HuH-7 (cell line): Measurements from ENCODE around the gene XYLB.

Experiments used
- DNase-seq: peaks from one replicate; pipeline ENCODE4 v3.0.0; 2011; ENCODE audit warnings: low spot score

Gene XYLB

DNA sequence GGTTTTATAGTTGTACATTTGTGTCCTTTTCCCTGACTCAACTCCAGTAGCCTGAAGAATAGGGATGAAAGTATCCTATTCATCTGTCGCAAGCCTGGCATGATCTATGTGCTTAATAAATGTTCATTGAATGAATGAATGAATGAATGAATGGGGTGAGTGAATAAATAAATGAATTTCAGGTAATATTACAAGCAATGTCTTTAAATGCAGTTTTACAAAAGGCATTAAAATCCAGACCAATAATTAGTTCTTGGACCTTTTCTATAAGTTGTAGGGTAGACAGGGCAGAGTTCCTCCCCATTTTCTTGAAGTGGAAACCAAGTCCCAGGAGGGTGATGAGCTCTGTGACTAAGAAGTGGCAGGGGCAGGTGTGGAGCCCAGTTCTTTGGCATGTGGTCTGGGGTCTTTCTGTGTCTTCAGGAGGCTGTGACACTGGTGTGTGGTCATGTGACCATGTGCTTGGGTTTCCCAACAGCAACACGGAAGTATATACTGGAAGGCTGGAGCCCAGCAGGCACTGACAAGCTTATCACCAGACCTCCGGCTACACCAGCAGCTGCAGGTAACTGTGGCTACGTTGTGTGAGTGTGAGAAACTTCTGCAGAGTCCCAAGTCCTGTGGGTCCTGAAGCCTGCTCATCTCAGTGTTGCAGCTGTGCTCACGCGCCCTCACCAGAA is 18.3 kb downstream of the XYLB start:
- no peak for DNase-seq

DNA sequence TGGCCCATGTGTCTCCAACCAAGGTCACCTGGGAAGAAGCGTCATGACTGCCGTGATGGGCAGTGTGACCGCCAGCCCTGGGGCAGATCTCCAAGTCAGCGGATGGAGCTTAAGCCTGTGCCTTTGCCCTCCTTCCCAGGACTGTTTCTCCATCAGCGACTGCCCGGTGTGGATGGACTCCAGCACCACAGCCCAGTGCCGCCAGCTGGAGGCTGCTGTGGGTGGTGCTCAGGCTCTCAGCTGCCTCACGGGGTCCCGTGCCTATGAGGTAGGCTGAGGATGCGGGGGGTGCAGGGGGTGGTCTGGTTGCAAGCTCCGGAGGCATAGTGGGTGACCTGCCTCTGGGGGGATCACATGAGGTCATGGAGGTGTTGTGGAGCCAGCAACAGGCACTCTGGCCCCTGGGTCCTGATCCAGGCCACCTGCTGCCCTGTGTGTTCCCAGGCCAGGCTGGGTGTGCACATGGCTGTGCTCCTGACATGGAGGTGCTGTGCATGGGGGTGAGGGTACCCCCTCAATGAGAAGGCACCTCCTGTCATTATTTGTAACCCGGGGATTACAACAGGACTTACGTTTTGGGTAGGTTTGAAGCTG is 19.0 kb downstream of the XYLB start:
- no peak for DNase-seq

DNA sequence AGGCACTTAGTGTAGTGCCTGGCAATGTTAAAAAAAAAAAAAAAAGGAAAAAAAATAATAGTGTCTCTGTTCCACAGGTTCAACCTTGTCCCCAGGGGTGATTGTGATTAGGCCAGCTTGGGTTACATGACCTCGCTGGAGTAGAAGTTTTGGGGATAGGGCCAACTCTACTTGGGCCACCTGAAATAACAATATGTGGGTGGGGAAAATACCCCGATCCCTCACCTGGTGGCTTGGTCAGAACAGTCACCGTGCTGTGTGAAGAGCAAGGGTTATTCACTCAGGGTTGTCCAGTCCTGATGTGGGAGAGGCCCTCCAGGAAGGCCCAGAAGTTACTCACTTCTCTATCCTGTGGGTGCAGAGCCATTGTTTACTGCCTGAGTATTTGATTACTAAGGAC is 19.5 kb downstream of the XYLB start:
- no peak for DNase-seq

DNA sequence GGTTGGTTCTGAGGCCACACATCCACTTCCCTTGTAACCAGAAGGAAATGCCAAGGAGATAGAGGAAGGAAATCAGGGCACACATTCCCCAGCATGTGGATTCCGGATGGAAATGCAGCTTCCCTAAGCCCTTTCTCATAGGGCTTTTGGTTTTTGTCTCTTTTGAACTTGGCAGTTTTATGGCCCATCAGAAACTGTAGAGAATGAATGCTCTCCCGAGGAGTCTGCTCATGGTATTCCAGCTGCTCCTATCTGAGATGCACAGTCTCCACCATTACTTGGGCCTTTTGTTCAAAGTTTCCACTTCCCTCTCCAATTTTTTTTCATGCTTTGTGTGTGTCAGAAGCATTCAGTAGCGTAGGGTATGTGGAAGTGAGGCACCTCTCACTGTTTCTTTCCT is 21.2 kb downstream of the XYLB start:
- no peak for DNase-seq

DNA sequence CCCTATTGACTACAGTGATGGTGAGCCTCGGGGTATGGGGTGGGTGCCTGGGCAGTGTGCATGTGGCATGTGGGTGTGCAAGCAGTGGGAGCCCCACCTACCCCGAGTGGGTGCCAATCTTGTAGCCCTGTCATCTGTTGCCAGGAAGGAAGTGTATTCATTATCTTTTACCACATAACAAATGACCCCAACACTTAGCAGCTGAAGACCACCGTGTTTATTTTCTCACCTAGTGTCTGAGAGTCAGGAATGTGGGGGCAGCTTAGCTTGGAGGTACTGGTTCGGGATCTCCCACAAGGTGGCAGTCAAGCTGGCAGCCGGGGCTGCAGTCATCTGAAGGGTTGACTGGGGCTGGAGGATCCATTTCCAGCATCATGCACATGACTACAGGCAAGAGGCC is 21.7 kb downstream of the XYLB start:
- DNase-seq: no peak

DNA sequence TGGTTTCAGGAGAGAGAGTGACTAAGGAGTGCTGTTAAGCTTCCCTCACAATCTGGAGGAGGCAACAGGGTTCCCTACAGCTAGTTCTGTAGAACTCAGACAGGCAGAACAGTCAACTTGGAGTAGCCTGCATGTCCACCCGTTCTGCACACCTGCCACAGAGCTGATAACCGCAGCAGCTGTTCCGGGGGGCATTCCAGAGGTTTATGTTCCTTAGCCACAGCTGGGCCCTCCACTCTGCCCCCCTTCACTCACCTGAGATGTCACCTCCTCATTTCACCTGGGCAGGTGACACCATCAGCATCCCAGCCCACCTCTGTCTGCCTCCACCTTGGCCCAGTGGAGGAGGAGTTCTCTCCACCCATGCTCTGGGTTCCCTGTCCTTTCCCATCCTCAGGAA is 22.6 kb downstream of the XYLB start:
- DNase-seq: no peak

DNA sequence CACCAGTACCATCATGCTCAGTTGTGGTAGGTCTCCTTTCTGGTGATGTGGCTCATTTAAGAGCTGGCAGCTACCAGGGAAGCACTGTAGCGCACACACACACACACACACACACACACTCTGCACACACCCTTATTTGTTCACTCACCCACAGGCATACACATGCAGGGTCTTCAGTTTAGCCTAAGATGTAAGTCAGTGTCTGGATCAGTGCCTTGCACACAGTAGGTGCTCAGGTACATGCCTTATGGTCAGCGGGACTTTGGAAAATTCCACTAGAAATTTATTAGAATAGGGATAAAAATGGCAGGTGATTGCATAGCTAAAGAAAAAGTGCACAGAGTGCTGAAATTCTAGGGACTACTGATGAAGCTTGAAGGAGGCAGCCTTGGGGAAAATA is 23.6 kb downstream of the XYLB start:
- DNase-seq: no peak

DNA sequence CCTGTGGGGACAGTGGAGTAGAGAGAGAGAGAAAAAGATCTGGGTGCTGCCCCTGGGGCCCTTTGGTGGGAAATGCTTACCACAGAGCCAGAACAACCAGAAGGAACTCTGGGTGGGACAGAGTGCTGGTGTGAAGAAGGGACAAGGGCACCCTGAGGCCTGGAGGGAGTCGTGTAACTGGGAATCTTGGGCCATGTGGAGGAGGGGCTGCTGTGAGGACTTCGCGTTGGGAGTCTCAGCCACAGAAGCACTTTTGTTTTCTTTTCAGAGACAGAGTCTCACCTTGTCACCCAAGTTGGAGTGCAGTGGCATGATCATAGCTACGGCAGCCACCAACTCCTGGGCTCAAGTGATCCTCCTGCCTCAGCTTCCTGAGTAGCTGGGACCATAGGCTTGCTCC is 24.3 kb downstream of the XYLB start:
- DNase-seq: no peak

DNA sequence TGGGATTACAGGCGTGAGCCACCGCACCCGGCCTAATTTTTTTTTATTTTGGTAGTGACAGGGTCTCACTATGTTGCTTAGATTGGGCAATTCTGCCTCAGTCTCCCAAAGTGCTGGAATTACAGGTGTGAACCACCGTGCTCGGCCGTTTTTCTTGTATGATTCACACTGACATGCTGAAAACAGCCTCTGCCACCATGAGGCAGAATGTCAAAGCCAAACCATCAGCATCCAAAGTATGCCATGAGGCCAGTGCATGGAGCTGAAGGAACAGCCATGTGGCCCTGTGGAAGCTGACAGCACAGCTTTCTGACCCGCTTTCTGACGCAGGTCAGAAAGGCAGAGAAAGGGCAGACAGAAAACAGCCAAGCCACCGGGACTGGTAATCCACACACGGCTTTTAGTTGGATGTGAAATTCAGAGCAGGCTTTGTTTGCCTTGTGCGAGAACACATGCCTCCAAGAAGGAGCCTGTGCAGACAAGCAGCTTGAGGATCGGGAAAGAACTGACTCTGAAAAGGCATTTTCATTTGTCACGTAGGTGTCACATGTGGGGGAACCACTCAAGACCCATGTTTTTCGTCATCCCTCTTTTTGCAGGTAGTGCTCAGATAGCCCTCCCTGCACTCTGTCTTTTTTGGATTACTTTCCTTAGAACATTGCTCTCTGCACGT is 25.1 kb downstream of the XYLB start:
- DNase-seq: no peak

DNA sequence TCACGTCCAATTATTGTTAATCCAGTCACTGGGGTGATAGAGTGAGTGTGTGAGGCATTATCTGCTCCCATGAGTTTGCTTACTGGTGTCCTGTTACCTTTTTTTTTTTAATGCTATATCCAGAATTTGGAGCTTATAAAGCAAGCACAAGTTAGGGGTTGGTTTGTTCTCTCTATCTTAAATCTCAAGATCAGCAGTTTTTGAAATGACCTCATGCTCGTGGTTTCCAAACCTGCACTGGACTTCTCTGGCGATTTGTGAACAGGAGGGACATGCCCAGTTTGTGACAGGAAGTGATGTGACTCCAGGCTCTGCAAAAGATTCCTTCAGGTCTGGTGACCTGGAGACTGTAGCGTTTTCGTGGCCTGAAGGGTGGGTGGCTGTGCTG is 25.6 kb downstream of the XYLB start:
- DNase-seq: no peak

DNA sequence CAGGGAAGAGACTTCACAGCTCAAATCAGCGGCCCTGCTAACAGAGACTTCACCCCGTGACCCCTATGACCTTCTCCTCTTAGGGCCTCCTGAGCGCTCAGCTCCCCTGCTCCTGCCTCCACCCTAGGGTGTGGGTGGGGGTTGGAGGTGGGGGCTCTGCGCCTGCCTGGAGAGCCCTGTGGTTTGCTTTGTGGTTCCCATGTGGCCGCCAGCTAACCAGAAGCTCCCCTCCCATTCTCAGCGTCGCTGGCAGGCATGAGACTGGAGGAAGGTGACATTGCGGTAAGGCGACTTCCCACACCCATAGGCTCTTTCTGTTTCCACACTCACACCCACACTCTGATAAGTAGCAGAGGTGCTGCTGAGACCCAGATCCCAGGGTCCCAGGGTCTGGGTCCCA is 27.6 kb downstream of the XYLB start:
- DNase-seq: no peak

DNA sequence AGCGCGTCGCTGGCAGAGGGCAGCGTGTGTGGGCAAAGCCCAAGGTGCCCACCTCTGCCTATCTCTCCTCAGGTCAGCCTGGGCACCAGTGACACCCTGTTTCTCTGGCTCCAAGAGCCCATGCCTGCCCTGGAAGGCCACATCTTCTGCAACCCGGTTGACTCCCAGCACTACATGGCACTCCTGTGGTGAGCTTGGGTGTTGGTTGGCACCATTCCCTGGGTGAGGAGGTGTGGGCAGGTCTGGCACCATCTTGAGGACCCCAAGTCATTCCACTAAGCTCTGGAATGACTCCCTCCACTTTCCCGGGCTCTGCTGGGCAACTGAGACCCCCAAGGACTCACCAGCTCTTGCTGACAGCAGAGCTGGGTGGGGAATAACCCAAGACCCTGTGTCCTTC is 28.5 kb downstream of the XYLB start:
- DNase-seq: no peak

DNA sequence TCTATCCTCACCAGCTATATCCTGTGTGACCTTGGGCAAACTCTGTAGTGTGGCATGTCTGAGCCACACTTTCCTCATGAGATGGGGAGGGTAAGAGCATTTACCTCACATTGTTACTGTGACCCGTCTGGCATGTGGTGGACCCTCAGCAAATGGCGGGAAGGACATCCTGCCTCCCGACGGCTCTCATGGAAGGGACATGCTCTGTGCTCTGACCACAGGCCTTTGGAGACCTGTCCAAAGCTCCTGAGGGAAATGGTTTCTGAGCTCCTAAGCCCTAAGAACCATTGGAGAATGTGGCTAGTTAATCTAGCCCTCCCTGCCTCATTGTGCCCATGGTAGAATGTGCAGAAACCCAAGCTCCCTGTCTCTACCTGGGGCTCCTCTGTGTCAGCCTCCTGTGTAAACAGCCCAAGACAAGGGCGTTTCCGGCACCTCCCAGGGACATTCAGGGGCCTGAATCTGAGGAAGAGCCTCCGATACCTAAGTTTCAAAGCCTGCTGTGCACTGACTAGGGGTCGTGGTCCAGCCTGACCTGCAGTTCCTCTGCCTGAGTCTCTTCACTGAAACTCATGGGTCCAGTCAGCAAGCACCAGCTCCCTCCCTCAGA is 29.0 kb downstream of the XYLB start:
- no peak for DNase-seq

DNA sequence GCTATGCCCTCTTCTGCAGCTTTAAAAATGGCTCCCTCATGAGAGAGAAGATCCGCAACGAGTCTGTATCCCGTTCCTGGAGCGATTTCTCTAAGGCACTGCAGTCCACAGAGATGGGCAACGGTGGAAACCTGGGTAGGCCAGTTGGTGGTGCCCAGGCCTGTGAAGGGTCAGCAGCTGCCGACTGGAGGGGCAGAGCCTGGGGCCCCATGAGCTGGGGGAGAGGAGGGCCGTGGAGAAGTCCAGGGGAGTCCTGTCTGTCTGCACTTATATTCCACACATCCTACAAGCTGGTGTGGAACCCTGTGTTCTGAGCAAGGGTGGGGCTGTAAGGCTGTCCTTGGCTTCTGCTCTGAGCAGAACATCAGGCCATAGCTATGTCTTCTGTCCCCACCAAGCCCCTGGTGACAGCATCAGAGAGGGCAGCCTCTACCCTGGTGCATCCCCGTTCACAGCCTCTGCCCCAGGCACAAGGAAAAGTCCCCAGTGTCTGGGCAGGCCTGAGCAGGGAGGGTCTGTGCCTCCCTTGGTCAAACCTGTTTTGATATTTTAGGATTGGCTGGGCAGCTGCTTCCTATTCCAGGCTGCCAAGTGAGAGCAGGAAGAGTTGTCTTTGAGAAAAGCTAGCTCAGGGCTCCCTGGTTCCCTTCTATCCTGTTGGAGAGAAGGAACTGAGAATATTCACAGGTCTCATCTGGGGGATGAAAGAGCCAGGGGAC is 29.7 kb downstream of the XYLB start:
- DNase-seq: no peak

DNA sequence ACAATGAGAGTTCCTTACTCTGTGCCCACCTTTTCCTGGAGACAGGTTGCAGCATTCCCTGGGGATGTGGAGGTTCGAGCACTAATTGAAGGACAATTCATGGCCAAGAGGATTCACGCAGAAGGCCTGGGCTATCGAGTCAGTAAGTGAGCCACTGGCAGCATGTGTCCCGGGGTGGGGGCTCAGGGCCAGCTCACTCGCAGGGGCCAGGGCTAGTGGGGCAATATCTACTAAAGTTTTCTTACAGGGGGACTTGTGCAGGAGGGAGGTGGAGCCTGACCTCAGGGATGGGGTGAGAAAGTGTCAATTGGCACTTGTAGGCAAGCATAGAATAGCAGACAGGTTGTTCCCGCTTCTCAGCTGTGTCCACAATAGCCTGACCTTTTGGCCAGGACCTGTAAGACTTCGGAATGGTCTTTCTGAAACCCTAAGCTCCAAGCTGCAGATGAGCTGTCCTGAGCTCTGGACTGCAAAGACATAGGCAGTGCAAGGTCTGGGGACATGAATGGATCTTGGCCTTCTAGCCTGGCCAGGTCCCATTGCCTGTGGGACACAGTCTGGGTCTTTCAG is 32.7 kb downstream of the XYLB start:
- no peak for DNase-seq

DNA sequence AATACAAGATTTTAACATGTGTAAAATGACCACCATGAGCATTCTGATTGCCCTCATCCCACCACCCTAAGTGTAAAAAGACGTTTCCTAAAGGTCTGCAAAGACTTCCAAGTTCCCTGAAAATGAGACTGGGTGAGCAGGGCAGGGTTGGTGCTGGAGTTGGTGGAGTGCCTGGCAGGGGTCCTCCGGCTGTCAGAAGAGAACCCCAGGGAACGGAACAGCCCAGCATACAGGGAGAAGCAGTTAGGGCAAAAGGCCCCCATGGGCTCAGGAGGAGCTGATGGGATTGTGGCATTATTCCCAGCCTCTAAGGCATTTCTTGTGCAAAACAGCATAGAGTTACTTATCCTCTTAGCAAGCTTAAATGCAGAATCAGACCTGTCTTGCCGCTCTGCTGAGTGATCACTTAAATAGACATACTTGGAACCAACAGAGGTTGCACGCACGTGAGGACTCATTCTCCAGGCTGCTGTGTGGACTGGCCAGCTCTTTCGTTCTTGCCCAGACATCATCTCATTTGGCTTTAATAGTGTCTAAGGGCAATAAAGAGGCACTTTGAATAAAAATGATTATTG is 36.0 kb downstream of the XYLB start:
- DNase-seq: no peak

DNA sequence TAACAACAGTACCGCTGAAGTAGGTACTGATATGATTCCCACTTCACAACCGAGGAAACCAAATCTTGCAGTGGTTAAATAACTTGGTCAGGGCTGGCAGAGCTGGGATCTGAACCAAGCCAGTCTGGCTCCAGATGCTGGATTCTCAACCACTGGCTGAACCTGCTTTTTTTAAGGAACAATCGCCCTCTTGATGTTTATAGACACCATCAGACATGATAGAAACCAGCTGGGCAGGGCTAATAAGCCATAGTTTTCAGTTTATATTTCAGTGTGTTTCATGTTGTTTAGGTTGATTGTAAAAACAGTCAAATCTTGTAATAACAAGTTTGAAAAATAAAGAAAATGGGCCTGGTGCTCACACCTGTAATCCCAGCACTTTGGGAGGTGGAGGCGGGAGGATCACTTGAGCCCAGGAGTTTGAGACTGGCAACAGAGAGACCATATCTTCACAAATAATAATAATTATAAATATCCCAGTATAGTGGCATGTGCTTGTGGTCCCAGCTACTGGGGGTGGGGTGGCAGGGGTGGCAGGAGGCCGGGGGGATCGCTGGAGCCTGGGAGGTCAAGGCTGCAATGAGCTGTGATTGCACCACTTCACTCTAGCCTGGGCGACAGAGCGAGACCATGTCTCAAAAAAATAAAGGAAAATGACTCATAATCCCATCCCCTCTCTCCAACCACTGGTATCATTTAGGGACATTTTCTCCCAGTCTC is 36.7 kb downstream of the XYLB start:
- no peak for DNase-seq

DNA sequence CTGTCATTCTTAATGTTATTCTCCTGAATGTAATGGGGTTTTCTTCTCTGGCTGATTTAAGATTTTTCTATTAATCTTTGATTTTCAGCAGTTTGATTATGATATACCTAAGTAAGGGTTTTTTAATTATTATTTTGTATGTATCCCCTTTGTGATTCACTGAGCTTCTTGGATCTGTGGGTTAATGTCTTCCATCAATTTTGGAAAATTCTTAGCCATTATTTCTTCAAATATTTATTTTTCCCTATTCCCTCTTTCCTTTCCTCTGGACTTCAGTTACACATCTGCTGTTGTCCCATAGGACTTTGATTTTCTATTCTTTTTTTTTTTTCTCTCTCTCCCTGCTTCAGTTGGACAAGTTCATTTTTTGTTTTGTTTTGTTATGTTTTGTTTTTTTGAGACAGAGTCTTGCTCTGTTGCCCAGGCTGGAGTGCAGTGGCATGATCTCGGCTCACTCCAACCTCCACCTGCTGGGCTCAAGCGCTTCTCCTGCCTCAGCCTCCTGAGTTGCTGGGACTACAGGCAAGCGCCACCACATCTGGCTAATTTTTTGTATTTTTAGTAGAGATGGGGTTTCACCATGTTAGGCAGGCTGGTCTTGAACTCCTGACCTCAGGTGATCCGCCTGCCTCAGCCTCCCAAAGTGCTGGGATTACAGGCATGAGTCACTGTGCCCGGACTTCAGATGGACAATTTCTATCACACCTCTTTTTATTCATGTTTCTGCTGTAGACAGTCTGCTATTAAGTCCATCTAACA is 40.6 kb downstream of the XYLB start:
- DNase-seq: no peak

DNA sequence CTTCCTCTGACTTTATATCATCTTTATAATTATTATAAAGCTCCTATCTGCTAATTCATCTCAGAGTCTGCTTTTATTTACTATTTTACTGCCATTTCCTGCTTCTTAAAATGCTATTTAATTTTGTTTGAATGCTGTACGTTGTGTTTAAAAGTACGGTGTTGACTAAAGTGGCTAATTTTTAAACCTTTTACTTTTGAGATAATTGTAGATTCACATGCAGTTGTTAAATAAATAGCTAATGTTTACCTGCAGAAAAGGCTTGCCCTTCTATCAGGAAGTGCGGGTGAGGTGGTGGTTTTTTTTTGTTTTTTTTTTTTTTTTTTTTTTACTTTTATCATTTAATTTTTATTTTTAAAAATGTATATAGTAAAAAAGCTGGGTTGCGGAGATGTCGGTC is 41.3 kb downstream of the XYLB start:
- no peak for DNase-seq

DNA sequence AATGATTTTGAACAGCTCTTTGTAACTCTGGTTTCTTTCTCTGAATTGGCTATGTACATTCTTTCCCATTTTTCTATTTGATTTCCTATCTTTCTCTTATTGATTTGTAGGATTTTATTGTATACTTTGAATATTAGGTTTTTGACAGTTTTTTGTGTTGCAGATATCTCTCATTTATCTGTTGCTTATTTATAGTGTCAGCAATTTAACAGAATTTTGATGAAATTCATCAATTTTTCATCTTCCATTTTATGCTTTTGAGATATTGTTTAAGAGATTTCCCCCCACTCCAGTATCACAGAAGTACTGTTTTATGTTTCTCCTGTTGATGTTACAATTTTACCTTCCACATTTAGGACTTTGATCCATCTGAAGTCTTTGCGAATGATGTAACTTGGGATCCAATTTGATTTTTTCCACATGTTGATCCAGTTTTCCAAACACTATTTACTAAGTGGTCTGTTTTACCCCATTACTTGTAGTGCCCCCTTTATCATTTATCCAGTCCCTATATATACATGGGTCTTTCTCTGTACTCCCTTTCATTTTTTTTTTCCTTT is 46.1 kb downstream of the XYLB start:
- DNase-seq: no peak
